22Rv1 (cell line): ENCODE data around the gene DENND2A.
"Not testable (repeated sequence)": the region's sequence is repeated elsewhere in the genome, so short reads cannot be mapped to it uniquely, and the experiment has no call there.

Source experiments
- H3K27ac ChIP-seq: fragments of 450-650 bp; 2 replicates; pipeline ENCODE4 v1.5.1; 2017
- ZFX ChIP-seq: fragments of 450-650 bp; IDR thresholded peaks from 2 replicates; pipeline ENCODE4 v1.6.1; 2017; ENCODE audit warnings: antibody characterized with exemption, borderline replicate concordance
- TF ChIP-seq, protein P1 (sequence below): fragments of 450-650 bp; IDR thresholded peaks from 2 replicates; pipeline ENCODE4 v1.5.1; 2017; ENCODE audit warnings: mild to moderate bottlenecking

The DENND2A gene

DNA sequence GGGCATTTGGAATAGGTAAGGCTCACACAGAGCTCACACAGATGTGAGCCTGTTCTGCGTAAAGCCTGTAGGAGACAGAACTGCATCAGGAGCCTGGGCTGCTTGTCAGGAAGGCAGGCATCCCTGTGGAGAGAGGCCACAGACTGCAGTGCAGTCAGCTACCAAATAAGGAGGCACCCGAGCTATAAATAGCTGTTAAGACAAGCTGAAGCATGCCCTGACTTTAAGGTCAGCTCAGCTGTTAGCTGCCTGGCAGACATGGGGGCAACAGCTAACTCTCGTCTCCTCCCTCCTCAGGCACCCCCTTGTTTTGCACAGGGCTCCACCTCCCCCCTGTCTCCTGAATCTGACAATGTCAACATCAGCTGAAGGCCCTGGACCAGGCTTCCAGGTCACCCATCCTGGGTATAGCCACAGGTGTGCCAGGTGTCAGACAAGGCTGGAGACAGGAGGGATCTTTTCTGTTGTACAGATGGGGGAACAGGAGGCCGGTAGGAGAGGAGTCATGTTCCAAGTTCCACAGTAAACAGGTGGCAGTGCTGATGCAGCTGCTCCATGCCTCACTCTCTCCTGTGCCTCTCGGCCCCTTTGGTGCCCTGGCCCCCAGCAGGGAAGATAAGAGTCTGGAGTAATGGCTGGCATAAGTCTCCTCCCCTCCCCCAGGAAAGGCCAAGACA, 133.7 kb downstream of the DENND2A start:
- peak overlapping the region; percentile 18; the same call in 1 of the 2 replicates for H3K27ac ChIP-seq
- no peak for TF ChIP-seq ZFX
- TF ChIP-seq, protein P1, sequence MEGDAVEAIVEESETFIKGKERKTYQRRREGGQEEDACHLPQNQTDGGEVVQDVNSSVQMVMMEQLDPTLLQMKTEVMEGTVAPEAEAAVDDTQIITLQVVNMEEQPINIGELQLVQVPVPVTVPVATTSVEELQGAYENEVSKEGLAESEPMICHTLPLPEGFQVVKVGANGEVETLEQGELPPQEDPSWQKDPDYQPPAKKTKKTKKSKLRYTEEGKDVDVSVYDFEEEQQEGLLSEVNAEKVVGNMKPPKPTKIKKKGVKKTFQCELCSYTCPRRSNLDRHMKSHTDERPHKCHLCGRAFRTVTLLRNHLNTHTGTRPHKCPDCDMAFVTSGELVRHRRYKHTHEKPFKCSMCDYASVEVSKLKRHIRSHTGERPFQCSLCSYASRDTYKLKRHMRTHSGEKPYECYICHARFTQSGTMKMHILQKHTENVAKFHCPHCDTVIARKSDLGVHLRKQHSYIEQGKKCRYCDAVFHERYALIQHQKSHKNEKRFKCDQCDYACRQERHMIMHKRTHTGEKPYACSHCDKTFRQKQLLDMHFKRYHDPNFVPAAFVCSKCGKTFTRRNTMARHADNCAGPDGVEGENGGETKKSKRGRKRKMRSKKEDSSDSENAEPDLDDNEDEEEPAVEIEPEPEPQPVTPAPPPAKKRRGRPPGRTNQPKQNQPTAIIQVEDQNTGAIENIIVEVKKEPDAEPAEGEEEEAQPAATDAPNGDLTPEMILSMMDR, result no peak

GRCh38 chr7:140501966-140502365, 138.6 kb downstream of the DENND2A start:
- TF ChIP-seq ZFX, result no peak
- TF ChIP-seq, protein P1, result no peak
- no peak overlapping the region for H3K27ac ChIP-seq

DNA sequence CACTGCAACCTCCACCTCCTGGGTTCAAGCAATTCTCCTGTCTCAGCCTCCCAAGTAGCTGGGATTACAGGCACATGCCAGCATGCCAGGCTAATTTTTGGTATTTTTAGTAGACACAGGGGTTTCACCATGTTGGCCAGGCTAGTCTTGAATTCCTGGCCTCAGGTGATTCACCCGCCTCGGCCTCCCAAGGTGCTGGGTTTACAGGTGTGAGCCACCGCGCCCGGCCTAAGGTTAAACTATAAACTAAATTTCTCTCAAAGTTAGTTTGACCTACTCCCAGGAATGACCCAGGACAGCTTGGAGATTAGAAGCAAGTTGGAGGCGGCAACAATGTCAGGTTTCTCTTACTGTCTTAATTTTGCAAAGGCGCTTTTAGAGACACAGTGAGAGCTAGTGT, 142.8 kb downstream of the DENND2A start:
- not testable (repeated sequence) for H3K27ac ChIP-seq

- TF ChIP-seq ZFX, result no peak
- TF ChIP-seq, protein P1, result no peak
- H3K27ac ChIP-seq, result no peak overlapping the region
These were observed 143.3 kb downstream of the DENND2A start for GRCh38 chr7:140497241-140497769.

- no peak overlapping the region for H3K27ac ChIP-seq
These were observed 145.0 kb downstream of the DENND2A start for GRCh38 chr7:140495514-140496097.

DNA sequence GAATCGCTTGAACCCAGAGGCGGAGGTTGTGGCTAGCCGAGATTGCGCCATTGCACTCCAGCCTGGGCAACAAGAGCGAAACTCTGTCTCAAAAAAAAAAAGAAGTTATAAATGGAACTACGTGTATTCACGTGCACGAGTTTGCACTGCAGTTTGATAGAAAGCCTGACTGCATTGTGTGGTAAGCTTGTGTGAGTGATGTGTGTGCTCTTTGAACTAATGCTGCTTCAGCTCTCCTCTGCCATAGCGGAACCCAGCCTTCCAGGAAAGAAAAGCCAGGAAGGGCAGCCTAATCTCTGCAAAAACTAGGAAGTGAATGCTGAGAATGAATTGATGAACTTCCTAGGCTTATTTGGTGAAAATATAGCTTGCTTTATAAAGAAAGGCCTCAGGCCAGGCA, 145.7 kb downstream of the DENND2A start:
- TF ChIP-seq, protein P1, result no peak
- TF ChIP-seq ZFX, result no peak
- H3K27ac ChIP-seq, result no peak overlapping the region

More at GRCh38 chr7:140495514-140496097, 145.0 kb downstream of the DENND2A start:
- TF ChIP-seq, protein P1, result no peak
- no peak for TF ChIP-seq ZFX

DNA sequence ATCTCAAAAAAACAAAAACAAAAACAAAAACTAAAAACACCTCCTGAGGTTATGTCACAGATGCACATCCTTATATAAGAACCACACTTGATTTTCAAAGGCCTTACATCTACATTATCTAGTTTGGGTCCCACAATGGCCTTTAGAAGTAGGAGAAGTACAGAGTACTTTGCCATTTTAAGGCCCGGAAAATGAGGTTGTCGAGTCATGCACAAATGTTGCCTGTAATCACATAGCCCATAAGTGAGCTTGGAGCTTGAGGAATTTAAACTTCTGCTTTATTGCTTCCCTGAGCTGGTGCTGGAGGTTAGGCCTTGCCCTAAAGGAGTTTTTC, 151.6 kb downstream of the DENND2A start:
- TF ChIP-seq, protein P1, result no peak
- TF ChIP-seq ZFX, result no peak
- no peak overlapping the region for H3K27ac ChIP-seq
